B cell (primary cell): ENCODE measurements around the gene FHIT. TPM values are rescaled to one million over a fixed set of nuclear protein-coding genes. Genes with fewer than 3 reads are reported as not detected.

Source experiments
- ATAC-seq: fragments of 200-7000 bp; cut with Tn5 transposase; one replicate; pipeline ENCODE4 v1.10.0; 2021; ENCODE audit warnings: low read depth, mild to moderate bottlenecking, moderate number of reproducible peaks, moderate library complexity
- CTCF ChIA-PET: fragments of 350-600 bp; sonication (Branson Sonifier 250); formaldehyde crosslinking; loops from one replicate; lab custom pipeline; 2021; ENCODE audit warnings: antibody characterized with exemption, inconsistent platforms; lab: Charles Lee
- POLR2A ChIA-PET: fragments of 350-600 bp; sonication (Branson Sonifier 250); formaldehyde crosslinking; loops from one replicate; lab custom pipeline; 2021; ENCODE audit warnings: antibody characterized with exemption; lab: Charles Lee
- DNase-seq: peaks from one replicate; pipeline ENCODE4 v3.0.0; 2013
- H2AFZ ChIP-seq: 2 replicates; pipeline ENCODE4 v1.6.1; 2012; ENCODE audit warnings: mild to moderate bottlenecking, low read depth, low read length; ENCODE audit not compliant: insufficient read depth, poor library complexity, severe bottlenecking
- H3K27ac ChIP-seq, 2 donors: 1 replicate in 1 of 2; 2 replicates in 1 of 2; pipeline ENCODE4 v1.5.1; 2012 to 2013; ENCODE audit warnings: low read length in 2 of 2, mild to moderate bottlenecking in 2 of 2, moderate library complexity in 1 of 2
- H3K27me3 ChIP-seq, 4 experiments: fragments of 200-600 bp in 1 of 4; sonication (generic) in 1 of 4; replicated peaks in 1 of 4; 1 replicate in 2 of 4; 2 replicates in 2 of 4; pipeline versions ENCODE4 v1.6.1 to v1.7.0; 2013 to 2016; ENCODE audit warnings: low read length in 3 of 4, mild to moderate bottlenecking in 2 of 4, mixed read lengths in 1 of 4, moderate library complexity in 1 of 4; ENCODE audit not compliant: insufficient read depth in 4 of 4, control insufficient read depth in 3 of 4; ENCODE audit errors: control extremely low read depth in 1 of 4
- H3K36me3 ChIP-seq, 2 experiments: replicated peaks in 1 of 2; 1 replicate in 1 of 2; 2 replicates in 1 of 2; pipeline versions ENCODE4 v1.6.1 to v1.7.1; 2013; ENCODE audit warnings: low read length in 1 of 2; ENCODE audit not compliant: insufficient read depth in 2 of 2, control insufficient read depth in 1 of 2; ENCODE audit errors: control extremely low read depth in 1 of 2, extremely low read depth in 1 of 2
- H3K4me1 ChIP-seq, 2 donors: fragments of 200-600 bp in 1 of 2; sonication (generic) in 1 of 2; 1 replicate in 1 of 2; 2 replicates in 1 of 2; pipeline versions ENCODE4 v1.5.1 to v1.6.1; 2013 to 2017; ENCODE audit warnings: low read length in 2 of 2; ENCODE audit not compliant: control insufficient read depth in 2 of 2, insufficient read depth in 2 of 2
- H3K4me2 ChIP-seq: replicated peaks from 2 replicates; pipeline ENCODE3; 2012; ENCODE audit warnings: mild to moderate bottlenecking, low read depth, low read length; ENCODE audit not compliant: poor library complexity, severe bottlenecking
- H3K4me3 ChIP-seq, 5 experiments: fragments of 200-600 bp in 1 of 5; sonication (generic) in 1 of 5; 1 replicate in 3 of 5; 2 replicates in 2 of 5; pipeline versions ENCODE4 v1.5.1 to v1.7.0; 2011 to 2016; ENCODE audit warnings: low read length in 4 of 5, mild to moderate bottlenecking in 4 of 5, low read depth in 2 of 5, control low read depth in 1 of 5, moderate library complexity in 1 of 5; ENCODE audit not compliant: insufficient read depth in 1 of 5; ENCODE audit errors: control extremely low read depth in 1 of 5, extremely low read depth in 1 of 5
- H3K79me2 ChIP-seq: fragments of 200-600 bp; sonication (generic); one replicate; pipeline ENCODE4 v1.6.0; 2016; ENCODE audit warnings: low read length; ENCODE audit not compliant: control insufficient read depth, insufficient read depth
- H3K9ac ChIP-seq: fragments of 200-600 bp; sonication (generic); 2 replicates; pipeline ENCODE4 v1.6.1; 2017; ENCODE audit warnings: mild to moderate bottlenecking, low read length, moderate library complexity
- H3K9me3 ChIP-seq, 3 donors: one replicate each; pipeline versions ENCODE4 v1.6.1 to v1.7.1; 2013; ENCODE audit warnings: low read length in 2 of 3; ENCODE audit not compliant: control insufficient read depth in 2 of 3, insufficient read depth in 1 of 3; ENCODE audit errors: control extremely low read depth in 1 of 3
- H4K20me1 ChIP-seq: 2 replicates; pipeline ENCODE4 v1.6.0; 2012; ENCODE audit warnings: mild to moderate bottlenecking, low read length; ENCODE audit not compliant: insufficient read depth, control insufficient read depth, poor library complexity, severe bottlenecking
- H3K27ac Mint-ChIP-seq: one replicate; pipeline ENCODE4 v1.8.0; 2021; ENCODE audit warnings: mixed read lengths
- H3K27me3 Mint-ChIP-seq: one replicate; pipeline ENCODE4 v1.8.0; 2021; ENCODE audit warnings: mixed read lengths
- H3K4me1 Mint-ChIP-seq: one replicate; pipeline ENCODE4 v1.8.0; 2021; ENCODE audit warnings: mixed read lengths
- H3K4me3 Mint-ChIP-seq: one replicate; pipeline ENCODE4 v1.8.0; 2021; ENCODE audit warnings: mixed read lengths
- H3K9me3 Mint-ChIP-seq: one replicate; pipeline ENCODE4 v1.8.0; 2022; ENCODE audit warnings: mixed read lengths; ENCODE audit not compliant: insufficient read depth
- CTCF ChIP-seq: fragments of 200-600 bp; IDR thresholded peaks from one replicate; pipeline ENCODE4 v1.8.0; 2022; ENCODE audit warnings: antibody characterized with exemption, mild to moderate bottlenecking
- EZH2 ChIP-seq: IDR thresholded peaks from 2 replicates; pipeline ENCODE4 v1.6.1; 2012; ENCODE audit warnings: borderline replicate concordance, low read depth, mild to moderate bottlenecking, moderate library complexity, low read length; ENCODE audit not compliant: insufficient read depth, poor library complexity, severe bottlenecking
- WGBS: methylation state at CpG from one replicate; pipeline ENCODE4 v1.1.5; 2013; ENCODE audit warnings: missing lambda C conversion rate; ENCODE audit not compliant: insufficient coverage; 5-methylcytosine and 5-hydroxymethylcytosine counted together
- intact Hi-C: fragments of 100-400 bp; cut with micrococcal nuclease; formaldehyde crosslinking; loops from one replicate; pipeline ENCODE4 v1.10.0; 2022
- polyA plus RNA-seq: library from polyadenylated mRNA; depleted of rRNA; stranded (reverse); fragments of >200 nt; gene quantifications from 2 replicates; pipeline ENCODE4 v1.2.3, GENCODE V29; 2012
- total RNA-seq, 2 donors: library from RNA; stranded (reverse); fragments of 120-200 nt in 1 of 2; gene quantifications; 1 replicate in 1 of 2; 2 replicates in 1 of 2; pipeline versions ENCODE4 v1.2.3 to v1.2.4, GENCODE V29; 2013 to 2022

Gene FHIT
- total and polyA plus RNA-seq, 2 donors (not counting 1 experiment from before 2014, with no cell fraction given): 1.7 to 7.8 TPM

DNA sequence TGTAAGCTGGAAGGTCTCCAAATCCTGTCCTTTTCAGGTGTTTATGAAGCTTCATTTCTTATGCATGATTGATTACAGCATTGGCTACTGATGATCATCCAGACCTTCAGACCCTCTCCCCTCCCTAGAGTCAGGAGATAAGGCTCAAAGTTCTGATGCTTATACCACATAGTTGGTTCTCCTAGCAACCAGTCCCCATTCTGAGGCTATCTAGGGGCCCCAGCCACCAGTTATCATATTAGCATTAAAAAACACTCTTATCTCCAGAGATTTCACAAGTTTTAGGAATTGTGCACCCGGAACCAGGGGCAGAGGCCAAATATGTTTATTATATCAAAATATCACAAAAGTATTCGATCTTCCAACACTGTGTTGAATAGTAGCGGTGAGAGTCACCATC lies 953.1 kb downstream of the FHIT start:
- Histone ChIP-seq H3K4me3 (no peak overlapping the region), H3K9ac (no peak overlapping the region), H3K27me3 (no peaks in the 10 kb centered on the region), H3K9me3 (no peaks in the 10 kb centered on the region), H3K27ac (no peak overlapping the region), H2AFZ (no peak overlapping the region), H3K79me2 (no peaks in the 10 kb centered on the region), H3K36me3 (no peaks in the 10 kb centered on the region), H4K20me1 (no peaks in the 10 kb centered on the region), H3K4me2 (no peak overlapping the region), H3K4me1 (no peaks in the 10 kb centered on the region)
- DNase-seq (no peak), ATAC-seq (no peak)
- ChIA-PET POLR2A (no interaction called here), CTCF (no interaction called here)
- intact Hi-C loops: no loop called here
- WGBS: 100% methylated on average over 1 of the region's 3 CpGs
- H3K4me3 Mint-ChIP-seq: no peak overlapping the region
- H3K4me1 Mint-ChIP-seq: peaks cover 8% of the 10 kb centered on the region
- H3K9me3 Mint-ChIP-seq: no peaks in the 10 kb centered on the region
- no peaks in the 10 kb centered on the region for H3K27me3 Mint-ChIP-seq
- TF ChIP-seq EZH2 (no peak), CTCF (no peak)
- no peak overlapping the region for H3K27ac Mint-ChIP-seq

DNA sequence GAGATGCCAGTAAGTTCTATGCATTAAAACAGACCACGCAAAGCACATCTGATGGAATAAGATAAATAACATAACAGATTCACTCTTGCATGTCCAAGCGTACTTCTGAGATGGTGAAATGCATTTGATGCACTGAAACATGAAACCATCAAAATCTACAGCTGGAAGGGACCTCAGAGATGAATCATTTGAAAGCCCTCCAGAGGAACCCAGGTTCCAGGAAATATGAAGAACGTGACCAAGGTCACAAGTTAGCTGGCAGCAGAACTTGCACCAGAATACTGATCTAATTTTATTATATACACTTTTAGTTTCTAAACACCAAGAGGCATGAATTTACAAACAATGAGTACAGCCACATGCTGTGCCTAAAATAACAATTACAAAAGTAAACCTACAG lies 957.1 kb downstream of the FHIT start:
- Histone ChIP-seq H3K27ac (no peak overlapping the region), H3K9ac (no peak overlapping the region), H3K36me3 (no peaks in the 10 kb centered on the region), H3K4me1 (no peaks in the 10 kb centered on the region), H2AFZ (no peak overlapping the region), H4K20me1 (no peaks in the 10 kb centered on the region), H3K27me3 (no peaks in the 10 kb centered on the region), H3K9me3 (no peaks in the 10 kb centered on the region), H3K4me3 (no peak overlapping the region), H3K79me2 (no peaks in the 10 kb centered on the region), H3K4me2 (no peak overlapping the region)
- CTCF ChIA-PET: no interaction called here
- WGBS: no CpG with 5 or more reads among the region's 3 CpGs
- no peak overlapping the region for H3K27ac Mint-ChIP-seq
- TF ChIP-seq CTCF (no peak), EZH2 (no peak)
- DNase-seq (no peak), ATAC-seq (no peak)
- no peaks in the 10 kb centered on the region for H3K9me3 Mint-ChIP-seq
- intact Hi-C loops: no loop called here
- no peaks in the 10 kb centered on the region for H3K27me3 Mint-ChIP-seq
- POLR2A ChIA-PET: no interaction called here
- no peak overlapping the region for H3K4me3 Mint-ChIP-seq
- peaks cover 8% of the 10 kb centered on the region for H3K4me1 Mint-ChIP-seq
